Heart left ventricle (tissue), 13 donors: ENCODE results near the gene MEPE.

Experiments used
- POLR2A ChIP-seq, 2 donors: fragments of 450-650 bp; IDR thresholded peaks; one replicate each; pipeline ENCODE4 v1.6.1; 2017; ENCODE audit warnings: antibody characterized with exemption in 2 of 2, mild to moderate bottlenecking in 2 of 2, moderate library complexity in 2 of 2
- TF ChIP-seq, protein P1 (sequence below), 12 donors: fragments of 200-600 bp; sonication (generic) in 4 of 12; IDR thresholded peaks; one replicate each; pipeline versions ENCODE4 v1.5.0 to v1.8.0; 2018 to 2022; ENCODE audit warnings: antibody characterized with exemption in 12 of 12, mild to moderate bottlenecking in 5 of 12
- donor health status: ischemic (EF 13 %, LVEDD 7.1; RV severe dilation, severe dysfunction).
- donor health status: DM: no; HTN: yes; CAD: no.
- donor health status: DM: no; HTN: no; CAD: no.
- donor health status: ischemic (EF 25% LVEDD 6.9; RV normal size, moderate dysfunction).
- donor health status: ischemic (EF 25% LVEDD 5.7; RV mildly dilated, moderate dysfunction).
- donor health status: ischemic (EF 35%, LVEDD 5.7; RV mildly dilated, moderate dysfunction).
- donor health status: nonischemic (EF 11% LVEDD 7.7; RV severe dilation, severe dysfunction).
- donor health status: DM: yes; HTN: yes; CAD: no.
- donor health status: PGD.
- donor health status: ischemic (EF 29% LVEDD 5.4; RV normal size, mild dysfunction).
- donor health status: nonischemic (EF 23%, LVEDD 6.1; RV moderate dilation, normal function).

DNA sequence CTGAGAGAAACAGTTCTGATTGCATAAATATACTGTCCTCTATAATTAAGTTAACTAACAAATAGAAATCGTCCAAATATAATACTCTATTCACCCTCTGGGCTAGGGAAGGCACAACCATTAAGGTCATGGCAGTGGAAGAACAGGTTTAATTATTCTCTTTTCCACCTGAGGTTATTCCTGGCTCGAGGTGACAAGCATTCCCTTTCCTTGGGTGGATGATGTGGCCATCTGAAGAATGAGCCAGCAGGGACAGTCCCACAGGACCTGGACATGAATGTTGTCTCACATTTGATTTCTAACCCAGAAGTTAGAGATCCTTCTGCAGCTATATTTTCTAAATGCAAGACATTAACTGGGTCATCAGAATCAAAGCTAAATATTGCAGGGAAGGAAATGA is 27.9 kb upstream of the MEPE start:
- TF ChIP-seq, protein P1, sequence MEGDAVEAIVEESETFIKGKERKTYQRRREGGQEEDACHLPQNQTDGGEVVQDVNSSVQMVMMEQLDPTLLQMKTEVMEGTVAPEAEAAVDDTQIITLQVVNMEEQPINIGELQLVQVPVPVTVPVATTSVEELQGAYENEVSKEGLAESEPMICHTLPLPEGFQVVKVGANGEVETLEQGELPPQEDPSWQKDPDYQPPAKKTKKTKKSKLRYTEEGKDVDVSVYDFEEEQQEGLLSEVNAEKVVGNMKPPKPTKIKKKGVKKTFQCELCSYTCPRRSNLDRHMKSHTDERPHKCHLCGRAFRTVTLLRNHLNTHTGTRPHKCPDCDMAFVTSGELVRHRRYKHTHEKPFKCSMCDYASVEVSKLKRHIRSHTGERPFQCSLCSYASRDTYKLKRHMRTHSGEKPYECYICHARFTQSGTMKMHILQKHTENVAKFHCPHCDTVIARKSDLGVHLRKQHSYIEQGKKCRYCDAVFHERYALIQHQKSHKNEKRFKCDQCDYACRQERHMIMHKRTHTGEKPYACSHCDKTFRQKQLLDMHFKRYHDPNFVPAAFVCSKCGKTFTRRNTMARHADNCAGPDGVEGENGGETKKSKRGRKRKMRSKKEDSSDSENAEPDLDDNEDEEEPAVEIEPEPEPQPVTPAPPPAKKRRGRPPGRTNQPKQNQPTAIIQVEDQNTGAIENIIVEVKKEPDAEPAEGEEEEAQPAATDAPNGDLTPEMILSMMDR (IDR thresholded peaks at IDR 0.05), result no peak
- no peak for TF ChIP-seq POLR2A (IDR thresholded peaks at IDR 0.05)
